Activated CD4-positive, alpha-beta memory T cell treated with anti-CD3 and anti-CD28 coated beads for 36 hours (primary cell): ENCODE measurements around the gene KNG1. TPM values are rescaled to one million over a fixed set of nuclear protein-coding genes. Genes with fewer than 3 reads are reported as not detected.

Source experiments
- CTCF ChIA-PET: fragments of 350-600 bp; sonication (Branson Sonifier 250); formaldehyde crosslinking; loops from one replicate; lab custom pipeline; 2021; ENCODE audit warnings: antibody characterized with exemption, inconsistent platforms; lab: Charles Lee
- POLR2A ChIA-PET: fragments of 350-600 bp; sonication (Branson Sonifier 250); formaldehyde crosslinking; loops from one replicate; lab custom pipeline; 2021; ENCODE audit warnings: antibody characterized with exemption; lab: Charles Lee
- DNase-seq: peaks from one replicate; pipeline ENCODE4 v3.0.0-alpha.2; 2020
- H3K27ac Mint-ChIP-seq: one replicate; pipeline ENCODE4 v1.8.0; 2021; ENCODE audit warnings: mixed read lengths
- H3K27me3 Mint-ChIP-seq: one replicate; pipeline ENCODE4 v1.8.0; 2021; ENCODE audit warnings: mixed read lengths
- H3K36me3 Mint-ChIP-seq: one replicate; pipeline ENCODE4 v1.8.0; 2021; ENCODE audit warnings: mixed read lengths
- H3K4me1 Mint-ChIP-seq: one replicate; pipeline ENCODE4 v1.8.0; 2021; ENCODE audit warnings: low read depth, mixed read lengths
- H3K4me3 Mint-ChIP-seq: one replicate; pipeline ENCODE4 v1.8.0; 2021; ENCODE audit warnings: mild to moderate bottlenecking, mixed read lengths
- H3K9me3 Mint-ChIP-seq: one replicate; pipeline ENCODE4 v1.8.0; 2021; ENCODE audit warnings: mixed read lengths
- intact Hi-C: fragments of 100-400 bp; cut with micrococcal nuclease; formaldehyde crosslinking; loops from one replicate; pipeline ENCODE4 v1.15.1; 2023
- total RNA-seq, 2 experiments: library from RNA; stranded (reverse); gene quantifications; one replicate each; pipeline ENCODE4 v1.2.3, GENCODE V29; 2021

KNG1 gene
- total RNA-seq, 2 experiments from 2014 or later: not detected

GRCh38 chr3:186719945-186720739 is 3.0 kb downstream of the KNG1 start:
- intact Hi-C loops: no loop called here
- H3K4me1 Mint-ChIP-seq: no peaks in the 10 kb centered on the region
- H3K4me3 Mint-ChIP-seq: no peak overlapping the region
- H3K27me3 Mint-ChIP-seq: no peaks in the 10 kb centered on the region
- H3K9me3 Mint-ChIP-seq: no peaks in the 10 kb centered on the region
- H3K36me3 Mint-ChIP-seq: no peaks in the 10 kb centered on the region
- POLR2A ChIA-PET: no interaction called here
- CTCF ChIA-PET: no interaction called here
- no peak for DNase-seq
- no peak overlapping the region for H3K27ac Mint-ChIP-seq

- Mint-ChIP-seq H3K4me3 (no peak overlapping the region), H3K9me3 (no peaks in the 10 kb centered on the region), H3K27me3 (no peaks in the 10 kb centered on the region), H3K36me3 (no peaks in the 10 kb centered on the region), H3K27ac (no peak overlapping the region), H3K4me1 (no peaks in the 10 kb centered on the region)
- intact Hi-C loops: no loop called here
- no peak for DNase-seq
- ChIA-PET CTCF (interaction anchor here (1.5 kb wide), 1 partner anchor 100 kb away, joined by 4 read pairs; no protein-coding TSS in a partner anchor), POLR2A (no interaction called here)
Observed at GRCh38 chr3:186722457-186722856, 5.3 kb downstream of the KNG1 start.

GRCh38 chr3:186724911-186725310 is 7.8 kb downstream of the KNG1 start:
- H3K36me3 Mint-ChIP-seq: no peaks in the 10 kb centered on the region
- no peak overlapping the region for H3K4me3 Mint-ChIP-seq
- no peaks in the 10 kb centered on the region for H3K9me3 Mint-ChIP-seq
- H3K27ac Mint-ChIP-seq: no peak overlapping the region
- POLR2A ChIA-PET: no interaction called here
- DNase-seq: no peak
- no peaks in the 10 kb centered on the region for H3K27me3 Mint-ChIP-seq
- CTCF ChIA-PET: no interaction called here
- intact Hi-C loops: no loop called here
- no peaks in the 10 kb centered on the region for H3K4me1 Mint-ChIP-seq

GRCh38 chr3:186732169-186732766 is 15.1 kb downstream of the KNG1 start:
- CTCF ChIA-PET: no interaction called here
- Mint-ChIP-seq H3K9me3 (no peaks in the 10 kb centered on the region), H3K36me3 (no peaks in the 10 kb centered on the region), H3K27ac (no peak overlapping the region), H3K4me1 (peaks cover 11% of the 10 kb centered on the region), H3K27me3 (no peaks in the 10 kb centered on the region), H3K4me3 (no peak overlapping the region)
- intact Hi-C loops: no loop called here
- peak; percentile 55 for DNase-seq
- POLR2A ChIA-PET: no interaction called here

- H3K9me3 Mint-ChIP-seq: no peaks in the 10 kb centered on the region
Observed at GRCh38 chr3:186742618-186743380, 25.6 kb downstream of the KNG1 start.

GRCh38 chr3:186743666-186744065 is 26.5 kb downstream of the KNG1 start:
- Mint-ChIP-seq H3K27me3 (peaks cover 4% of the 10 kb centered on the region), H3K4me3 (no peak overlapping the region), H3K36me3 (no peaks in the 10 kb centered on the region), H3K4me1 (no peaks in the 10 kb centered on the region), H3K27ac (no peak overlapping the region), H3K9me3 (no peaks in the 10 kb centered on the region)
- intact Hi-C loops: no loop called here
- POLR2A ChIA-PET: no interaction called here
- CTCF ChIA-PET: no interaction called here
- no peak for DNase-seq

More at GRCh38 chr3:186742618-186743380, 25.6 kb downstream of the KNG1 start:
- H3K4me3 Mint-ChIP-seq: no peak overlapping the region
- intact Hi-C loops: no loop called here
- ChIA-PET CTCF (no interaction called here), POLR2A (no interaction called here)
- H3K27ac Mint-ChIP-seq: no peak overlapping the region
- no peaks in the 10 kb centered on the region for H3K36me3 Mint-ChIP-seq
- no peak for DNase-seq
- H3K4me1 Mint-ChIP-seq: no peaks in the 10 kb centered on the region
- H3K27me3 Mint-ChIP-seq: peaks cover 4% of the 10 kb centered on the region

- no peak for DNase-seq
- Mint-ChIP-seq H3K9me3 (no peaks in the 10 kb centered on the region), H3K4me3 (no peak overlapping the region), H3K4me1 (no peaks in the 10 kb centered on the region), H3K36me3 (no peaks in the 10 kb centered on the region), H3K27me3 (peaks cover 4% of the 10 kb centered on the region), H3K27ac (no peak overlapping the region)
- intact Hi-C loops: no loop called here
- ChIA-PET POLR2A (no interaction called here), CTCF (interaction anchor here (1.0 kb wide), 1 partner anchor 129 kb away, joined by 4 read pairs; no protein-coding TSS in a partner anchor)
Observed at GRCh38 chr3:186746008-186746407, 28.8 kb downstream of the KNG1 start.

GRCh38 chr3:186750316-186750715 is 33.2 kb downstream of the KNG1 start:
- Mint-ChIP-seq H3K4me3 (no peak overlapping the region), H3K27me3 (peaks cover 2% of the 10 kb centered on the region), H3K36me3 (no peaks in the 10 kb centered on the region), H3K9me3 (no peaks in the 10 kb centered on the region), H3K27ac (no peak overlapping the region), H3K4me1 (peaks cover 13% of the 10 kb centered on the region)
- intact Hi-C loops: loop anchor here (5.0 to 10.0 kb wide), 2 partner anchors 336 to 643 kb away; partner anchors contain the start of gene ETV5
- CTCF ChIA-PET: no interaction called here
- POLR2A ChIA-PET: no interaction called here
- no peak for DNase-seq

GRCh38 chr3:186751480-186751879 is 34.3 kb downstream of the KNG1 start:
- Mint-ChIP-seq H3K4me3 (no peak overlapping the region), H3K27me3 (peaks cover 2% of the 10 kb centered on the region), H3K27ac (no peak overlapping the region), H3K4me1 (peaks cover 13% of the 10 kb centered on the region), H3K9me3 (no peaks in the 10 kb centered on the region), H3K36me3 (no peaks in the 10 kb centered on the region)
- POLR2A ChIA-PET: no interaction called here
- CTCF ChIA-PET: interaction anchor here (0.9 kb wide), 1 partner anchor 134 kb away, joined by 4 read pairs; no protein-coding TSS in a partner anchor
- no peak for DNase-seq
- intact Hi-C loops: loop anchor here (5.0 to 10.0 kb wide), 2 partner anchors 337 to 644 kb away; partner anchors contain the start of gene ETV5

GRCh38 chr3:186754006-186754405 is 36.8 kb downstream of the KNG1 start:
- POLR2A ChIA-PET: no interaction called here
- CTCF ChIA-PET: no interaction called here
- Mint-ChIP-seq H3K9me3 (no peaks in the 10 kb centered on the region), H3K36me3 (no peaks in the 10 kb centered on the region), H3K4me1 (peaks cover 13% of the 10 kb centered on the region), H3K27ac (peak overlapping the region; percentile 88), H3K27me3 (peaks cover 6% of the 10 kb centered on the region), H3K4me3 (no peak overlapping the region)
- DNase-seq: no peak
- intact Hi-C loops: loop anchor here (5.0 to 10.0 kb wide), 2 partner anchors 339 to 647 kb away; partner anchors contain the start of gene ETV5

- Mint-ChIP-seq H3K27ac (no peak overlapping the region), H3K4me3 (no peak overlapping the region)
Observed at GRCh38 chr3:186754871-186755270, 37.7 kb downstream of the KNG1 start.

GRCh38 chr3:186757214-186757613 is 40.1 kb downstream of the KNG1 start:
- intact Hi-C loops: loop anchor here (10.0 kb wide), 1 partner anchor 342 kb away; no protein-coding TSS in a partner anchor
- peaks cover 17% of the 10 kb centered on the region for H3K4me1 Mint-ChIP-seq
- no peaks in the 10 kb centered on the region for H3K36me3 Mint-ChIP-seq
- no peaks in the 10 kb centered on the region for H3K9me3 Mint-ChIP-seq
- CTCF ChIA-PET: no interaction called here
- no peak overlapping the region for H3K4me3 Mint-ChIP-seq
- peaks cover 6% of the 10 kb centered on the region for H3K27me3 Mint-ChIP-seq
- POLR2A ChIA-PET: no interaction called here
- H3K27ac Mint-ChIP-seq: no peak overlapping the region
- DNase-seq: no peak

More at GRCh38 chr3:186754871-186755270, 37.7 kb downstream of the KNG1 start:
- H3K27me3 Mint-ChIP-seq: peaks cover 6% of the 10 kb centered on the region
- ChIA-PET POLR2A (interaction anchor here (1.2 kb wide), 1 partner anchor 29 kb away, joined by 3 read pairs; no protein-coding TSS in a partner anchor), CTCF (no interaction called here)
- no peaks in the 10 kb centered on the region for H3K36me3 Mint-ChIP-seq
- no peak for DNase-seq
- intact Hi-C loops: loop anchor here (5.0 to 10.0 kb wide), 2 partner anchors 340 to 648 kb away; partner anchors contain the start of gene ETV5
- no peaks in the 10 kb centered on the region for H3K9me3 Mint-ChIP-seq
- H3K4me1 Mint-ChIP-seq: peaks cover 13% of the 10 kb centered on the region
